PC-3 (cell line): Measurements from ENCODE around the gene WDR62.

Source experiments
- CTCF ChIP-seq: fragments of 300-600 bp; sonication (generic); conservative IDR thresholded peaks from 2 replicates; pipeline ENCODE4 v1.5.1; 2017; ENCODE audit warnings: antibody characterized with exemption, low read depth, mild to moderate bottlenecking, low read length
- EZH2 ChIP-seq: fragments of 300-600 bp; sonication (generic); IDR thresholded peaks from one replicate; pipeline ENCODE4 v1.6.1; 2017; ENCODE audit warnings: antibody characterized with exemption, mild to moderate bottlenecking, low read length; ENCODE audit not compliant: unreplicated experiment
- EZH2phosphoT487 ChIP-seq: fragments of 300-600 bp; sonication (generic); IDR thresholded peaks from 2 replicates; pipeline ENCODE4 v1.6.1; 2018; ENCODE audit warnings: mild to moderate bottlenecking, antibody characterized with exemption, low read length, borderline replicate concordance

DNA sequence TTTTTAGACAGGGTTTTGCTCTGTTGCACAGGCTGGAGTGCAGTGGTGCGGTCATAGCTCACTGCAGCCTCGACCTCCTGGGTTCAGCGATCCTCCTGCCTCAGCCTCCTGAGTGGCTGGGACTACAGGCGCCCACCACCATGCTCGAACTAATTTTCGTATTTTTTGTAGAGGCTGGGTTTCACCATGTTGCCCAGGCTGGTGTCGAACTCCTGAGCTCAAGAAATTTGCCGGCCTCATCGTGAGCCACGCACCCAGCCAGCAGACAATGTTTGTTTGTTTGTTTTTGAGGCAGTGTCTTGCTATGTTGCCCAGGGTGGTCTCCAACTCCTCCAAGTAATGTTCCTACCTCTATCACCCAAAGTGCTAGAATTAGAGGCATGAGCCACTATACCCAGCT, 98.4 kb downstream of the WDR62 start:
- TF ChIP-seq CTCF: no peak
- TF ChIP-seq EZH2: no peak
- no peak for TF ChIP-seq EZH2phosphoT487
